Suppressor macrophage treated with lipopolysaccharide for 4 hours (primary cell): ENCODE results near the gene GPATCH8.
"Not testable (repeated sequence)": the region's sequence is repeated elsewhere in the genome, so short reads cannot be mapped to it uniquely, and the experiment has no call there.

Source experiments
- DNase-seq: peaks from one replicate; pipeline ENCODE4 v3.0.0-alpha.2; 2020

The GPATCH8 gene

GRCh38 chr17:44503147-44504029, at the start of gene GPATCH8:
GPATCH8 (minus strand) TSS chr17:44503406; CDS start chr17:44503370, 36 bp downstream.
- DNase-seq, result peak; percentile 97

- DNase-seq, result no peak
Observed at GRCh38 chr17:44552361-44552760, 49.2 kb upstream of the GPATCH8 start.

- DNase-seq, result peak; percentile 39
Observed at GRCh38 chr17:44549686-44550085, 46.5 kb upstream of the GPATCH8 start.

- DNase-seq, result peak; percentile 74
Observed at GRCh38 chr17:44548376-44549230, 45.4 kb upstream of the GPATCH8 start.

GRCh38 chr17:44547625-44548267, 44.5 kb upstream of the GPATCH8 start:
- DNase-seq, result peak; percentile 84

- DNase-seq, result peak; percentile 61
Observed at GRCh38 chr17:44546671-44547606, 43.7 kb upstream of the GPATCH8 start.

- DNase-seq, result no peak
Observed at GRCh38 chr17:44543905-44544523, 40.8 kb upstream of the GPATCH8 start.

- no peak for DNase-seq
Observed at GRCh38 chr17:44543213-44543904, 40.2 kb upstream of the GPATCH8 start.

GRCh38 chr17:44541884-44542581, 38.8 kb upstream of the GPATCH8 start:
- no peak for DNase-seq

GRCh38 chr17:44540246-44541084, 37.3 kb upstream of the GPATCH8 start:
- DNase-seq, result no peak

- no peak for DNase-seq
Observed at GRCh38 chr17:44539673-44540072, 36.5 kb upstream of the GPATCH8 start.

- DNase-seq, result not testable (repeated sequence)
Observed at GRCh38 chr17:44537922-44538321, 34.7 kb upstream of the GPATCH8 start.

GRCh38 chr17:44536090-44536953, 33.1 kb upstream of the GPATCH8 start:
- DNase-seq, result peak; percentile 66

GRCh38 chr17:44533533-44534246, 30.5 kb upstream of the GPATCH8 start:
- peak; percentile 93 for DNase-seq

- peak; percentile 59 for DNase-seq
Observed at GRCh38 chr17:44530896-44531418, 27.8 kb upstream of the GPATCH8 start.

- DNase-seq, result no peak
Observed at GRCh38 chr17:44529864-44530263, 26.7 kb upstream of the GPATCH8 start.

- DNase-seq, result no peak
Observed at GRCh38 chr17:44527954-44528353, 24.7 kb upstream of the GPATCH8 start.
